ENCODE results near the gene MEX3D.
"Not testable (repeated sequence)": the region's sequence is repeated elsewhere in the genome, so short reads cannot be mapped to it uniquely, and the experiment has no call there.

DNA sequence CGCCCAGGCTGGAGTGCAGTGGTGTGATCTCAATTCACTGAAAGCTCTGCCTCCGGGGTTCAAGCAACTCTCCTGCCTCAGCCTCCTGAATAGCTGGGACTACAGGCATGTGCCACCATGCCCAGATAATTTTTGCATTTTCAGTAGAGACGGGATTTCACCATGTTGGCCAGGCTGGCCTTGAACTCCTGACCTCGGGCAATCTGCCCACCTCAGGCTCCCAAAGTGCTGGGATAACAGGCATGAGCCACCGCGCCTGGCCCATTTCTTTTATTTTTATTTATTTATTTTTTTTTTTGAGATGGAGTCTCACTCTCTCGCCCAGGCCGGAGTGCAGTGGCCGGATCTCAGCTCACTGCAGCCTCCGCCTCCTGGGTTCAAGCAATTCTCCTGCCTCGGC is 28.4 kb downstream of the MEX3D start:
- not testable (repeated sequence) for TF ChIP-seq TP53 (CRISPR knock-in tag; IDR thresholded peaks at IDR 0.05); CEBPB (IDR thresholded peaks at IDR 0.05); RFX5 (IDR thresholded peaks at IDR 0.05); CTCF (IDR thresholded peaks at IDR 0.05); SMC3 (IDR thresholded peaks at IDR 0.05); ZFP36 (IDR thresholded peaks at IDR 0.05; ENCODE audit: borderline replicate concordance, partially characterized antibody); POLR2A (IDR thresholded peaks at IDR 0.05; ENCODE audit: low read length); EP300 (IDR thresholded peaks at IDR 0.05); ZSCAN20 (CRISPR knock-in tag; IDR thresholded peaks at IDR 0.05); KDM5A (IDR thresholded peaks at IDR 0.05); MAX (IDR thresholded peaks at IDR 0.05)

All from A549 (cell line).